Hepatocyte (in vitro differentiated cells): ENCODE results near the gene PDK2. TPM values are rescaled to one million over a fixed set of nuclear protein-coding genes. Genes with fewer than 3 reads are reported as not detected.

Experiments
- DNase-seq: peaks from one replicate; pipeline ENCODE4 v3.0.0-alpha.2; 2016; ENCODE audit warnings: low spot score
- H2AFZ ChIP-seq: fragments of 200-600 bp; sonication (generic); 2 replicates; pipeline ENCODE4 v1.6.0; 2016; ENCODE audit warnings: antibody characterized with exemption, mild to moderate bottlenecking
- H3K27ac ChIP-seq: fragments of 200-600 bp; sonication (generic); 2 replicates; pipeline ENCODE4 v1.5.1; 2016; ENCODE audit warnings: mild to moderate bottlenecking
- H3K27me3 ChIP-seq: fragments of 200-600 bp; sonication (generic); 2 replicates; pipeline ENCODE4 v1.6.1; 2016
- H3K36me3 ChIP-seq: fragments of 200-600 bp; sonication (generic); replicated peaks from 2 replicates; pipeline ENCODE4 v1.5.1; 2016; ENCODE audit warnings: low read depth; ENCODE audit not compliant: insufficient read depth
- H3K4me1 ChIP-seq: fragments of 200-600 bp; sonication (generic); 2 replicates; pipeline ENCODE4 v1.5.1; 2016; ENCODE audit warnings: mild to moderate bottlenecking, moderate library complexity; ENCODE audit not compliant: insufficient read depth
- H3K4me2 ChIP-seq: fragments of 200-600 bp; sonication (generic); 2 replicates; pipeline ENCODE4 v1.6.0; 2016
- H3K4me3 ChIP-seq: fragments of 200-600 bp; sonication (generic); 2 replicates; pipeline ENCODE4 v1.5.1; 2016; ENCODE audit warnings: mild to moderate bottlenecking
- H3K79me2 ChIP-seq: fragments of 200-600 bp; sonication (generic); 2 replicates; pipeline ENCODE4 v1.6.0; 2017; ENCODE audit warnings: mild to moderate bottlenecking
- H3K9me2 ChIP-seq: fragments of 200-600 bp; sonication (generic); replicated peaks from 2 replicates; pipeline ENCODE4 v1.6.0; 2017; ENCODE audit warnings: mild to moderate bottlenecking; ENCODE audit not compliant: insufficient read depth
- H3K9me3 ChIP-seq: fragments of 200-600 bp; sonication (generic); 2 replicates; pipeline ENCODE4 v1.5.1; 2016; ENCODE audit warnings: low read depth, mild to moderate bottlenecking
- H4K20me1 ChIP-seq: fragments of 200-600 bp; sonication (generic); 2 replicates; pipeline ENCODE4 v1.6.0; 2016; ENCODE audit warnings: mild to moderate bottlenecking; ENCODE audit not compliant: insufficient read depth, poor library complexity, severe bottlenecking
- CTCF ChIP-seq: fragments of 200-600 bp; sonication (generic); IDR thresholded peaks from 2 replicates; pipeline ENCODE4 v1.5.1; 2016; ENCODE audit warnings: antibody characterized with exemption, mild to moderate bottlenecking; ENCODE audit not compliant: poor library complexity
- EZH2 ChIP-seq: fragments of 200-600 bp; sonication (generic); IDR thresholded peaks from 2 replicates; pipeline ENCODE4 v1.6.1; 2016; ENCODE audit warnings: antibody characterized with exemption, mild to moderate bottlenecking, borderline replicate concordance
- EZH2phosphoT487 ChIP-seq: fragments of 200-600 bp; sonication (generic); IDR thresholded peaks from one replicate; pipeline ENCODE4 v1.6.1; 2018; ENCODE audit warnings: antibody characterized with exemption, mild to moderate bottlenecking, low read depth, moderate library complexity; ENCODE audit not compliant: unreplicated experiment, severe bottlenecking
- WGBS: methylation state at CpG from one replicate; pipeline ENCODE4 v1.1.6; 2016; ENCODE audit warnings: low lambda C conversion rate; ENCODE audit errors: missing lambda C conversion rate; 5-methylcytosine and 5-hydroxymethylcytosine counted together
- polyA plus RNA-seq: library from polyadenylated mRNA; unstranded; fragments of >200 nt; fragmentation: Nextera tagmentation; extraction: Ambion mirVana; gene quantifications from 2 replicates; pipeline ENCODE4 v1.2.1, GENCODE V29; 2016
- total RNA-seq: library from RNA; depleted of rRNA; stranded (reverse); fragments of >200 nt; gene quantifications from 2 replicates; pipeline ENCODE4 v1.2.3, GENCODE V29; 2014

Gene PDK2
- total and polyA plus RNA-seq, 2 experiments from 2014 or later, result 42.7 to 56.9 TPM

DNA sequence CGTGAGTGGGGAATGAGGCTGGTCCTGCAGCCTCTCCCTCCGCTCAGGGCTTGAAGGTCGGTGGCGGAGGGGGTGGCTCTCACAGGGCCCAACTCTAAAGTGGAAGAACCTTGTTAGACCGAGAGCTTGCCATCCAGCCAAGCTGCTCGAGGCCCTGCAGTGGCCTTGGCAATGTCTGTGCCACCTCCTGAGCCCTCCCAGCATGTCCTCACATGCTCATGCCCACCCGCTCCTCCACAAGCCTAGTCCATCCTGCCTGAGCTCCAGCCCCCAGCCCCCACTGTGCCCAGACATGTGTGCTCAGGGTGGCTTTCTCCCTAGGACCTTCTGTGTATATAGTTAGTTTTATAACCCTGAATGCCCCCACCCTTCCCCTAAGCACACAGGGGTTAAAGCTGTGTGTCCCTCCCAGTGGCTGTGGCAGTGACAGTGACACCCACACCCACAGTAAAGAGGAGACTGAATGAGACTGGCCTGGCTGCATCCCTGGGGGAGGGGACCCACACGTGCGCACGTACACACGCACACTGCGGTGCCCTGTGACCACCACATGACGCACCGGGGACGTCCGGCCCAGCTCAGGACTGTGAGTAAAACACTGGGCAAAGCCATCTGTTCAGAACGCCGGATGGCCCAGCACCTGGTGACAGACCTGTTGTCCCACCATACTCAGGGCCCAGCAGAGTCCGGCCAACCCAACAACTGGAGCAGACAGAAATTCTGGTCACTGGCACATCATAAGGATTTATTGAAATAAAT is 15.6 kb downstream of the PDK2 start:
- H3K4me1 ChIP-seq, result peaks cover 8% of the 10 kb centered on the region
- DNase-seq, result no peak
- no peaks in the 10 kb centered on the region for H4K20me1 ChIP-seq
- WGBS, result 95% methylated on average over 19 of the region's 19 CpGs
- H2AFZ ChIP-seq, result no peak overlapping the region
- H3K4me2 ChIP-seq, result no peak overlapping the region
- no peaks in the 10 kb centered on the region for H3K79me2 ChIP-seq
- no peak overlapping the region for H3K4me3 ChIP-seq
- TF ChIP-seq EZH2phosphoT487, result no peak
- no peak for TF ChIP-seq CTCF
- TF ChIP-seq EZH2, result no peak
- no peaks in the 10 kb centered on the region for H3K9me2 ChIP-seq
- no peaks in the 10 kb centered on the region for H3K36me3 ChIP-seq
- no peaks in the 10 kb centered on the region for H3K27me3 ChIP-seq
- no peak overlapping the region for H3K27ac ChIP-seq
- no peaks in the 10 kb centered on the region for H3K9me3 ChIP-seq

- no peak overlapping the region for H2AFZ ChIP-seq
- H3K4me1 ChIP-seq, result peaks cover 8% of the 10 kb centered on the region
- H3K4me3 ChIP-seq, result no peak overlapping the region
- WGBS, result 73% methylated on average over 14 of the region's 14 CpGs
- no peak for DNase-seq
- H3K4me2 ChIP-seq, result no peak overlapping the region
- TF ChIP-seq EZH2phosphoT487 (no peak), EZH2 (no peak), CTCF (no peak)
- no peaks in the 10 kb centered on the region for H3K79me2 ChIP-seq
- H3K27me3 ChIP-seq, result no peaks in the 10 kb centered on the region
- no peaks in the 10 kb centered on the region for H3K9me2 ChIP-seq
- H4K20me1 ChIP-seq, result no peaks in the 10 kb centered on the region
- no peaks in the 10 kb centered on the region for H3K9me3 ChIP-seq
- no peaks in the 10 kb centered on the region for H3K36me3 ChIP-seq
- peak overlapping the region; percentile 48 for H3K27ac ChIP-seq
These were observed 16.8 kb downstream of the PDK2 start for GRCh38 chr17:50111673-50112655.

DNA sequence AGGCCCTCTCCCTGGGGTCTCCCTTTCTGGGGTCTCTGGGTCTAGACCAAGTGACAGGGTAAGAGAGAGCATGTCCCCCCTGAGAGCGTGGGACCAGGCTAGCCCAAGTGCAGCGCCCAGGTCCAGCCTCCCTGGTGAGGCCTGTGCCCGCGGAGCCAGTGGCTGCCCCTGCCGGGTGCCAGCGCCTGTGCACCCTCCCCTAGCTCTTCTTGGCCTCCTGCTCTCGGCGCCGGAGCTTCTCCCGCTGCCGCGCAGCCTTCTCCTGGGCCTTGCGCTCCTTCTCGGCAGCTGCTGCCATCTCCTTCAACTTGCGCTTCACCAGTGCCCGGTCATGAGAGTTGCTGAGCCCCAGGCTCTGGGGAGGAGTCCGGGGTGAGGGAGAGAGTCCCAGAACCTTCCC is 17.5 kb downstream of the PDK2 start:
- WGBS, result 89% methylated on average over 17 of the region's 17 CpGs
- no peak overlapping the region for H3K4me2 ChIP-seq
- H3K4me3 ChIP-seq, result no peak overlapping the region
- H3K27ac ChIP-seq, result no peak overlapping the region
- H4K20me1 ChIP-seq, result no peaks in the 10 kb centered on the region
- TF ChIP-seq EZH2 (no peak), EZH2phosphoT487 (no peak), CTCF (no peak)
- no peaks in the 10 kb centered on the region for H3K79me2 ChIP-seq
- H3K9me3 ChIP-seq, result no peaks in the 10 kb centered on the region
- H3K4me1 ChIP-seq, result peaks cover 11% of the 10 kb centered on the region
- no peak overlapping the region for H2AFZ ChIP-seq
- no peak for DNase-seq
- no peaks in the 10 kb centered on the region for H3K27me3 ChIP-seq
- no peaks in the 10 kb centered on the region for H3K9me2 ChIP-seq
- no peaks in the 10 kb centered on the region for H3K36me3 ChIP-seq
